ENCODE results near the gene LRRC36.

Gene LRRC36

GRCh38 chr16:67296420-67296819 lies 30.2 kb upstream of the LRRC36 start:
- no peak overlapping the region for H3K4me3 ChIP-seq (replicated peaks; ENCODE audit: low read depth, low read length)
- TF ChIP-seq CTCF (IDR thresholded peaks at IDR 0.05; ENCODE audit: low read length, missing control alignments), result no peak
- DNase-seq (ENCODE audit: low read depth), result peak; percentile 36

- no peak overlapping the region for H3K4me3 ChIP-seq (replicated peaks; ENCODE audit: low read depth, low read length)
- TF ChIP-seq CTCF (IDR thresholded peaks at IDR 0.05; ENCODE audit: low read length, missing control alignments), result no peak
- no peak for DNase-seq (ENCODE audit: low read depth)
Measured at GRCh38 chr16:67298277-67298676, 28.3 kb upstream of the LRRC36 start.

GRCh38 chr16:67299269-67299668 lies 27.3 kb upstream of the LRRC36 start:
- TF ChIP-seq CTCF (IDR thresholded peaks at IDR 0.05; ENCODE audit: low read length, missing control alignments), result no peak
- no peak overlapping the region for H3K4me3 ChIP-seq (replicated peaks; ENCODE audit: low read depth, low read length)
- DNase-seq (ENCODE audit: low read depth), result no peak

- DNase-seq (ENCODE audit: low read depth), result no peak
- no peak for TF ChIP-seq CTCF (IDR thresholded peaks at IDR 0.05; ENCODE audit: low read length, missing control alignments)
- no peak overlapping the region for H3K4me3 ChIP-seq (replicated peaks; ENCODE audit: low read depth, low read length)
Measured at GRCh38 chr16:67301080-67301782, 25.4 kb upstream of the LRRC36 start.

- no peak overlapping the region for H3K4me3 ChIP-seq (replicated peaks; ENCODE audit: low read depth, low read length)
- no peak for DNase-seq (ENCODE audit: low read depth)
- no peak for TF ChIP-seq CTCF (IDR thresholded peaks at IDR 0.05; ENCODE audit: low read length, missing control alignments)
Measured at GRCh38 chr16:67302076-67302475, 24.5 kb upstream of the LRRC36 start.

- H3K4me3 ChIP-seq (replicated peaks; ENCODE audit: low read depth, low read length), result no peak overlapping the region
- no peak for TF ChIP-seq CTCF (IDR thresholded peaks at IDR 0.05; ENCODE audit: low read length, missing control alignments)
- DNase-seq (ENCODE audit: low read depth), result no peak
Measured at GRCh38 chr16:67302970-67303369, 23.6 kb upstream of the LRRC36 start.

GRCh38 chr16:67304020-67304419 lies 22.6 kb upstream of the LRRC36 start:
- no peak overlapping the region for H3K4me3 ChIP-seq (replicated peaks; ENCODE audit: low read depth, low read length)
- TF ChIP-seq CTCF (IDR thresholded peaks at IDR 0.05; ENCODE audit: low read length, missing control alignments), result no peak
- DNase-seq (ENCODE audit: low read depth), result no peak
